GM19397 (cell line): Measurements from ENCODE around the gene PPP1R16B.
A peak's percentile ranks its signal among the peaks of the same experiment; 100 is the strongest.

Experiments used
- ATAC-seq: cut with Tn5 transposase; IDR thresholded peaks from one replicate; pipeline ENCODE4 v1.9.1; 2021; ENCODE audit warnings: mild to moderate bottlenecking, moderate library complexity; ENCODE audit not compliant: unreplicated experiment

The PPP1R16B gene

GRCh38 chr20:38805502-38805957 lies at the start of gene PPP1R16B:
Gene PPP1R16B, plus strand, starts transcription at chr20:38805697. Its CDS starts 30,229 bp downstream, at chr20:38835926.
- ATAC-seq = peak; percentile 53

- ATAC-seq = no peak
Observed at GRCh38 chr20:38757145-38757775, 48.2 kb upstream of the PPP1R16B start.

GRCh38 chr20:38759106-38759505 lies 46.4 kb upstream of the PPP1R16B start:
- ATAC-seq = no peak

DNA sequence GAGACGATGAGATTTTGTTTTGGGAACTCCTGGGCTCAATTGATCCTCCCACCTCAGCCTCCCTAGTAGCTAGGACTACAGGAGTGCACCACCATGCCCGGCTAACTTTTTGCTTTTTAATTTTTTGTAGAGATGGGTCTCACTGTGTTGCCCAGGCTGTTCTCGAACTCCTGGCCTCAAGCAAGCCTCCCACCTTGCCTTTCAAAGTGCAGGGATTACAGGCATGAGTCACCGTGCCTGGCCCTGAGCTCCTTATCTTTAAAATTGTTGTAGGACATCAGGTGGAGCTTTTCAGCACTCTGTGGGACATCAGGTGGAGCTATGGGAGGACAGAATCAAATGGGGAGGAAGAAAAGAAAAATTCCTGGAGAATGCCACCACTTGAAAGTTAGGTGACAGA lies 44.5 kb upstream of the PPP1R16B start:
- no peak for ATAC-seq

GRCh38 chr20:38762174-38762573 lies 43.3 kb upstream of the PPP1R16B start:
- no peak for ATAC-seq

GRCh38 chr20:38763616-38764015 lies 41.9 kb upstream of the PPP1R16B start:
- no peak for ATAC-seq

- ATAC-seq = no peak
Observed at GRCh38 chr20:38764567-38765318, 40.8 kb upstream of the PPP1R16B start.

DNA sequence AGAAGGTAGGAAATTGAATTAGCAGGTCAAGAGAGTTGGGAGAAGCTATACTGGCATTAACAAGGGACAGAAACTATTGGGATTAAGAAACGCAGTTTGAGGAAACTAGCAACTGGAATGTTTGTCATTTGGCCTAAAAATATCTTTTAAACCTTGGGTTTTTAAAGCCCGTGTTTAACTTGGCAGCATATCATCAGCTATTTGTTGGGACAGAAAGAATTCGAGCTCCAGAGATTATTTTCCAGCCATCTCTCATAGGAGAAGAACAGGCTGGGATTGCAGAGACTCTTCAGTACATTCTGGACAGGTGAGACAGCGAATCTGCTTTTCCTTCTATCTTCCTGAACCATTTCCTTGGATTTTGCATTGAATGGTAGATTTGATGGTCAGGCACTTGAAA lies 39.4 kb upstream of the PPP1R16B start:
- no peak for ATAC-seq

GRCh38 chr20:38769376-38770295 lies 35.9 kb upstream of the PPP1R16B start:
- ATAC-seq = no peak

GRCh38 chr20:38770546-38770945 lies 35.0 kb upstream of the PPP1R16B start:
- no peak for ATAC-seq

DNA sequence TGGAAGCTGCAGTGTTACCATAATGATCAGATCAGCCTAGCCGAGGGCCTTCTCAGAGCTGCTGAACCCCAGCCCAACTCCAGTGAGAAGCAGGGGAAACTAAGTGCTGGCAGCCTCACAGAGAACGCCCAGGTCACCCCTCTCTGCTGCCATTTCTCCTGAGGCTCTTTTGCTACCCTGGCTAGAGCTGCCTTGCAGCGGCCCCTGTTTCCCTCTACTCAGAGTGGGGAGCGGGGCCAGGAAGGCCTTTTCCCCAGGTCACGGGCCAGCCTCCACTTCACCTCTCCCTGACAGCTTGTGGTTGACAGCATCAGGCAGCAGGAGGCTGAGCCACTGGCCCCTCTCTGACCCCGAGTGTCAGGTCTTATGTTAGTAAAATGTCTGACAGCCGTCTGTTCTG lies 34.5 kb upstream of the PPP1R16B start:
- no peak for ATAC-seq

- ATAC-seq = no peak
Observed at GRCh38 chr20:38771621-38772020, 33.9 kb upstream of the PPP1R16B start.

DNA sequence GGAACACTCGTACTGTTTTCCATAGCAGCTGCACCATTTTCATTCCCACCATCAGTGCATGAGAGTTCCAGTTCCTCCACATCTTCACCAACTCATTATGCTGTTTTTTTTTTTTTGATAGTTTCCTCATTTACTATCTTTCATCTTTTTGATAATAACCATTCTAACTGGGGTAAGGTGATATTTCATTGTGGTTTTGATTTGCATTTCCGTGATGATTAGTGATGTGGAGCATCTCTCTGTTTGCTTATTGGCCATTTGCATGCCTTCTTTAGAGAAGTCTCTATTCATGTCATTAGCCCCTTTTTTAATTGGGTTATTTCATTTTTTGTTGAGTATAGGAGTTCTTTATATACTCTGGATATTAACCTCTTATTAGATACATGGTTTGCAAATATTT lies 31.3 kb upstream of the PPP1R16B start:
- no peak for ATAC-seq

DNA sequence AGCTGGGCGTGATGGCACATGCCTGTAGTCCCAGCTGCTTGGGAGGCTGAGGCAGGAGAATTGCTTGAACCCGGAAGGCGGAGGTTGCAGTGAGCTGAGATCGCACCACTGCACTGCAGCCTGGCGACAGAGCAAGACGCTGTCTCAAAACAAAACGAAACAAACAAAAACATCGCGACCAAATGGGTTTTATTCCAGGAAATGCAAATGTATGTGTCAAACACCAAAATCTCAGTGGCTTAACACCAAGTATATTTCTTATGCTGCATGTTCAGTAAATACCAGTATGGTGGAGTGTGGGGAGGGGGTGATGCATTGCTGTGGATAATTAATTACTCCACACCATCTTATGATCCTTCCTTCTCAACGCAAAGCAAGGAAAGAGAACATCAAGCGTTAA lies 29.1 kb upstream of the PPP1R16B start:
- no peak for ATAC-seq

- no peak for ATAC-seq
Observed at GRCh38 chr20:38779247-38780097, 26.0 kb upstream of the PPP1R16B start.

DNA sequence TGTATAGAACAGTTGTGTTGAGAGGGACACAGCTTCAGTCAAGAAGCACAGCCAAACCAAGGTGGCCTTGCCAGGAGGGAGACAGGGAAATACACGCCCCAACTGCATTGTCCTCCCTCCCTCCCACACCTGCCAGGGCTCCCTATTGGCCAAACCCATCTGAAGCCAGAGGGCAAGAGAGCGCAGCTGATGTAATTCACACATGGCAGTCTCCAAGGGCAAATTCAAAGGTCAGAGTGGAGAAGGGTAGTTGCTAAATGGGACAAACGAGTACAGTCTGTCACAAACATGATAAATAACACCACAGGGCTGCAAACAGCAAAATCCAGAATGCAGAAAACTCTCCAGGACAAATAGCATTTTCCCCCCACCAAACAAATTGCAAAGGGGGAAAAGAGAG lies 23.2 kb upstream of the PPP1R16B start:
- no peak for ATAC-seq

DNA sequence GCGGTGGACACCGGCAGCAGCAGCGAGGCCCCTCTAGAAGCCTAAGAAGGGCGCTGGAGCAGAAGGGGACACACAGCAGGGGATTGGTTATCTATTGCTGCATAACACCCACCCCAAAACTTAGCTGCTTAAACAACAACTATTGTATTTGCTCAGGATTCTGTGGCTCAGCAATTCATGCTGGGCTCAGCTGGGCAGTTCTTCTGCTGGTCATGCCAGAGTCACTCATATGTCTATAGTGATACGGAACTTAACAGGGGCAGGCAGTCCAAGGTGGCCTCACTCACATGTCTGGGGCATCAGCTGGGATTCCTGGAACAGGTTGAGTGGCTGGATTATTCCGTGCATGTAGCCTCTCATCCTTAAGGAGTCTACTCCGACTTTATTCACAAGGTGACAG lies 17.6 kb upstream of the PPP1R16B start:
- ATAC-seq = no peak

GRCh38 chr20:38789503-38790199 lies 15.8 kb upstream of the PPP1R16B start:
- no peak for ATAC-seq

DNA sequence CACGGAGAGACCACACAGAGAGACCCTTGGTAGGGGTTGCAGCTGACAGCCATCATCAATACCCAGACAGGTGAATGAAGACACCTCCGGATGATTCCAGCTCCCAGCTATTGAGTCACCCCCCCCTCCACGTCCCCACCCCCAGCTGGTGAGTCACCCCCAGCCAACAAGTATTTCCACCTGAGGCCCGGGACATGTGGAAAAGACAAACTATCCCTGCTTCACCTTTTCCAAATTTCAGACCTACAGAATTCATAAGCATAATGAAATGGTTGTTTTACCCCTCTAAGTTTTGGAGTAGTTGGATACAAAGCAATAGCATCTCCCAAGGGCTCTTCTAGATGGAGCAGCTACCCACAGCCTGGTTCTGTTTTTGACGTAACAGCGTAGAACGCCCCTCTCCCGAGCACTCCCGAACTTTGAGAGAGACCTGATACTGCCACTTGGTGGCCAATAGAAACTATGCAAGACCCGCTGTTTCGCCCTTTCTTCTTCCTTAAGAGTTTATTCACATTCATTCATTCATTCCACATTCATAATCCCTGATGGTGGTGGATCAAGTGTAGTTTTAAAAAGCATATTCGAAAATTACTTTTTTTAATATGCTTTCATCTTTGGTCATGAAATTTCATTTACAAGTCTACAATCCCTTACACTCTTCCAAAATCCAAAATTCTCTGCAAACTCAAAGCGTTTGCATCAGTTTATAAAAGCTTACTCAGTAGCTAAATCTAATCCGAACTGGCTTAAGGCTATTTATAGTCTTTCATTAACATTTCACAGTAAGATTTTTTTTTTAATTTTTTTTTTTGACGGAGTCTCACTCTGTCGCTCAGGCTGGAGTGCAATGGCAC lies 15.1 kb upstream of the PPP1R16B start:
- ATAC-seq = no peak
